ENCODE results near the gene LPP. TPM values are rescaled to one million over a fixed set of nuclear protein-coding genes. Genes with fewer than 3 reads are reported as not detected.

LPP gene
- total RNA-seq, 1 experiment from 2014 or later, result 54.0 TPM

DNA sequence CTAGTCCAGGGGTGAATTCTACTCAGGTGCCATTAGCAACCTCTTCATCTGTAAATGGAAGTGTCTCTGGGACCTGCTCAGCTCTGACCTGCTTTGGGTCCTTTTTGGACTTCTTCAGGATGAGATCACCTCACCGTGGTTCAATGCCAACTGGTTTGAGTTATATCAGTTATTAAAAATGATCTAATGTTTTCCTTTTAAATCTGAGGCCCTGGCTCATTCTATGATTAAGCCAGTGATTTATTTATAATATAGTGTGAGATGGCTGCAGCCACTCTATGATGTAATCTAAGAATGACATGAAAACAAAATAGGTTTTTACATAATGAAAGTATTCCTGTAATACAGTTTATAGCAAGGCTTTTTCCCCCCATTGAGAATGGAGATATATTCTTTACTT is 79.4 kb downstream of the LPP start:
- no peak overlapping the region for H3K27ac ChIP-seq (ENCODE audit: low read depth, low read length)
- no peak overlapping the region for H3K4me2 ChIP-seq (ENCODE audit: low read length)
- ChIA-PET POLR2A (no interaction called here), CTCF (no interaction called here), RAD21 (ENCODE audit: low non-redundant PET in 1 of 2, low total read pairs in 2 of 2, uncharacterized antibody in 2 of 2, unreplicated experiment in 2 of 2) (no interaction called here)
- intact Hi-C loops (cut with micrococcal nuclease), result no loop called here
- TF ChIP-seq ZFX (IDR thresholded peaks at IDR 0.05) (no peak), FOSL1 (IDR thresholded peaks at IDR 0.05; ENCODE audit: low read depth) (no peak), SP1 (IDR thresholded peaks at IDR 0.05; ENCODE audit: low read depth) (no peak), CBX3 (IDR thresholded peaks at IDR 0.05; ENCODE audit: low read depth) (no peak)
- no peaks in the 10 kb centered on the region for H3K27me3 ChIP-seq (ENCODE audit: insufficient read depth, low read length)
- H3K79me2 ChIP-seq (ENCODE audit: insufficient read depth, low read length), result peaks cover 18% of the 10 kb centered on the region; the same call in 1 of the 2 replicates
- peaks cover 0 to 9% of the 10 kb centered on the region in 2 experiments; a peak in 2 of 4 replicates for H3K4me1 ChIP-seq (ENCODE audit: control insufficient read depth in 1 of 2, insufficient read depth in 2 of 2, low read length in 2 of 2)
- H3K9ac ChIP-seq (ENCODE audit: low read length), result no peak overlapping the region
- H4K20me1 ChIP-seq (ENCODE audit: insufficient read depth), result no peaks in the 10 kb centered on the region
- no TSS peak for BruUV-seq (replicated peaks)
- no peaks in the 10 kb centered on the region for H3K9me3 ChIP-seq (ENCODE audit: control insufficient read depth in 1 of 2, insufficient read depth in 1 of 2, low read depth in 1 of 2, low read length in 2 of 2)
- H3K36me3 ChIP-seq (ENCODE audit: control insufficient read depth in 1 of 2, insufficient read depth in 2 of 2, low read length in 2 of 2), result no peaks in the 10 kb centered on the region
- ATAC-seq (no peak), DNase-seq (ENCODE audit: low read depth, low spot score) (no peak)
- no peaks in the 10 kb centered on the region for H3K9me2 ChIP-seq (ENCODE audit: insufficient read depth)
- H3K4me3 ChIP-seq (replicated peaks in 1 of 2; ENCODE audit: low read depth in 1 of 2, low read length in 2 of 2), result no peak overlapping the region
- H2AFZ ChIP-seq (ENCODE audit: low read depth, low read length, poor library complexity, severe bottlenecking), result no peak overlapping the region

GRCh38 chr3:188234132-188234531 is 80.2 kb downstream of the LPP start:
- Histone ChIP-seq H4K20me1 (ENCODE audit: insufficient read depth) (no peaks in the 10 kb centered on the region), H3K27ac (ENCODE audit: low read depth, low read length) (no peak overlapping the region), H3K4me1 (ENCODE audit: control insufficient read depth in 1 of 2, insufficient read depth in 2 of 2, low read length in 2 of 2) (peaks cover 0 to 9% of the 10 kb centered on the region in 2 experiments; a peak in 2 of 4 replicates), H2AFZ (ENCODE audit: low read depth, low read length, poor library complexity, severe bottlenecking) (no peak overlapping the region), H3K4me2 (ENCODE audit: low read length) (no peak overlapping the region), H3K9ac (ENCODE audit: low read length) (no peak overlapping the region), H3K9me3 (ENCODE audit: control insufficient read depth in 1 of 2, insufficient read depth in 1 of 2, low read depth in 1 of 2, low read length in 2 of 2) (no peaks in the 10 kb centered on the region), H3K36me3 (ENCODE audit: control insufficient read depth in 1 of 2, insufficient read depth in 2 of 2, low read length in 2 of 2) (no peaks in the 10 kb centered on the region), H3K79me2 (ENCODE audit: insufficient read depth, low read length) (peaks cover 18% of the 10 kb centered on the region; the same call in 1 of the 2 replicates), H3K9me2 (ENCODE audit: insufficient read depth) (no peaks in the 10 kb centered on the region), H3K4me3 (replicated peaks in 1 of 2; ENCODE audit: low read depth in 1 of 2, low read length in 2 of 2) (no peak overlapping the region), H3K27me3 (ENCODE audit: insufficient read depth, low read length) (no peaks in the 10 kb centered on the region)
- DNase-seq (ENCODE audit: low read depth, low spot score) (no peak), ATAC-seq (no peak)
- BruUV-seq (replicated peaks), result no TSS peak
- ChIA-PET POLR2A (no interaction called here), RAD21 (ENCODE audit: low non-redundant PET in 1 of 2, low total read pairs in 2 of 2, uncharacterized antibody in 2 of 2, unreplicated experiment in 2 of 2) (no interaction called here), CTCF (no interaction called here)
- no peak for TF ChIP-seq EZH2 (IDR thresholded peaks at IDR 0.05)
- no peak for TF ChIP-seq SRF (IDR thresholded peaks at IDR 0.05; ENCODE audit: low read depth)
- no peak for TF ChIP-seq ATF3 (IDR thresholded peaks at IDR 0.05)
- TF ChIP-seq FOSL1 (IDR thresholded peaks at IDR 0.05; ENCODE audit: low read depth), result no peak
- no peak for TF ChIP-seq EGR1 (IDR thresholded peaks at IDR 0.05; ENCODE audit: low read depth)
- no peak for TF ChIP-seq ZBTB33 (IDR thresholded peaks at IDR 0.05; ENCODE audit: extremely low read depth, insufficient replicate concordance, low read length)
- no peak for TF ChIP-seq RAD21 (IDR thresholded peaks at IDR 0.05; ENCODE audit: low read depth)
- no peak for TF ChIP-seq SP1 (IDR thresholded peaks at IDR 0.05; ENCODE audit: low read depth)
- TF ChIP-seq JUND (IDR thresholded peaks at IDR 0.05), result no peak
- TF ChIP-seq TCF7L2 (IDR thresholded peaks at IDR 0.05; ENCODE audit: borderline replicate concordance, extremely low read depth, insufficient read depth, insufficient read length), result no peak
- no peak for TF ChIP-seq SIN3A (IDR thresholded peaks at IDR 0.05; ENCODE audit: low read depth)
- TF ChIP-seq POLR2AphosphoS5 (IDR thresholded peaks at IDR 0.05; ENCODE audit: low read depth, low read length), result no peak
- TF ChIP-seq CEBPB (IDR thresholded peaks at IDR 0.05; ENCODE audit: low read depth), result no peak
- TF ChIP-seq, protein P1, sequence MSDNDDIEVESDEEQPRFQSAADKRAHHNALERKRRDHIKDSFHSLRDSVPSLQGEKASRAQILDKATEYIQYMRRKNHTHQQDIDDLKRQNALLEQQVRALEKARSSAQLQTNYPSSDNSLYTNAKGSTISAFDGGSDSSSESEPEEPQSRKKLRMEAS (IDR thresholded peaks at IDR 0.05), result no peak
- TF ChIP-seq POLR2A (IDR thresholded peaks at IDR 0.05; ENCODE audit: borderline replicate concordance, extremely low read depth, insufficient read depth, insufficient read length), result no peak
- no peak for TF ChIP-seq ZNF274 (IDR thresholded peaks at IDR 0.05; ENCODE audit: low read depth, low read length)
- intact Hi-C loops (cut with micrococcal nuclease), result no loop called here
